IMR-90 (cell line): ENCODE measurements around the gene ATIC. TPM values are rescaled to one million over a fixed set of nuclear protein-coding genes. Genes with fewer than 3 reads are reported as not detected.

ENCODE experiments used
- polyA plus RNA-seq, 3 experiments: library from polyadenylated mRNA; depleted of rRNA; stranded (reverse); fragments of >200 nt; gene quantifications; 2 replicates each; pipeline ENCODE4 v1.2.3, GENCODE V29; 2012; ENCODE audit warnings: low replicate concordance in 1 of 3
- total RNA-seq: library from RNA; depleted of rRNA; stranded (reverse); fragments of >200 nt; gene quantifications from 2 replicates; pipeline ENCODE4 v1.2.3, GENCODE V29; 2012
- TF ChIP-seq, protein P1 (sequence below): fragments of 150-350 bp; IDR thresholded peaks from 2 replicates; pipeline ENCODE4 v1.6.1; 2016; ENCODE audit warnings: low read depth, mild to moderate bottlenecking, low read length, moderate library complexity, borderline replicate concordance

Gene ATIC
- total and polyA plus RNA-seq, 2 of the 4 experiments (the other 2 are of a cell fraction), result 30.5 to 101 TPM

DNA sequence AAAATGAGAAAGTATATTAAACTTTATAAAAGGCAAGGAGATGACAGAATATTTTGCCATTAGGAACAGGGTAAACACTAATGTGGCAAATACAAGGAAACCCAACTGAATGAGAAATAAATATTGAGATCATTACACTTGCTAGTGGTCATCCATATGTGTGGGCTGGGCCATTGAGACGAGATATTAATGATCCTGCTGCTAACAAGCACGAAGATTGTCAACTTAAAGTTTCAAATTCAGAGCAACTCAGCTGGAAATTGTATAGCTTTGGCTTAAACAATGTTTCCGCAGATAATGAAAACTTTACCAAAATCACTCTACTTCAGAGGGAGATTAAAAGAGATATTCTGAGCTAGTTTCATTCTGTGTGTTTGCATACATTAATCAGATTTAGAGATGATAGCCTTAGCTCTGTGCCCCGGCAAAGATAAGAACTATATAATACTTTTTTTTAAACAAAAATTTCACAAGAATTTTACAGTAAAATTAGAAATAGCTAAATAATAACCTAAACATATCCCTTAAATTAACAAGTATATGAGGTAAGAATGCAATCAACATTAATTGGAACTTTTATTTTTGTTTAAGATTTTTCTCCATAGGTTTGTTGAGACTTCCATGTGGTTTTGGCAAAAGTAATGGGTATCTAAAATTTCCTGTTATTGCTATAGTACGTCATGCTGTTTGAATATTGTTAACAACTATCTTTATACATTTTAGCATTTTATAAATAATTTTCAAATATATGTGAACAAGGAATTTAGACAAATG lies 84.0 kb downstream of the ATIC start (continued):
- TF ChIP-seq, protein P1, sequence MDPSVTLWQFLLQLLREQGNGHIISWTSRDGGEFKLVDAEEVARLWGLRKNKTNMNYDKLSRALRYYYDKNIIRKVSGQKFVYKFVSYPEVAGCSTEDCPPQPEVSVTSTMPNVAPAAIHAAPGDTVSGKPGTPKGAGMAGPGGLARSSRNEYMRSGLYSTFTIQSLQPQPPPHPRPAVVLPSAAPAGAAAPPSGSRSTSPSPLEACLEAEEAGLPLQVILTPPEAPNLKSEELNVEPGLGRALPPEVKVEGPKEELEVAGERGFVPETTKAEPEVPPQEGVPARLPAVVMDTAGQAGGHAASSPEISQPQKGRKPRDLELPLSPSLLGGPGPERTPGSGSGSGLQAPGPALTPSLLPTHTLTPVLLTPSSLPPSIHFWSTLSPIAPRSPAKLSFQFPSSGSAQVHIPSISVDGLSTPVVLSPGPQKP, result no peak
